Uterus (tissue), 4 donors: ENCODE results near the gene KIRREL3. TPM values are rescaled to one million over a fixed set of nuclear protein-coding genes. Genes with fewer than 3 reads are reported as not detected.

Experiments used
- DNase-seq, 2 donors: peaks; one replicate each; pipeline ENCODE4 v3.0.0-alpha.2; 2019 to 2020
- H3K27ac ChIP-seq, 2 donors: fragments of 200-600 bp; sonication (generic); 1 replicate in 1 of 2; 2 replicates in 1 of 2; pipeline ENCODE4 v1.5.1; 2016 to 2018
- H3K27me3 ChIP-seq, 2 donors: fragments of 200-600 bp; sonication (generic); one replicate each; pipeline ENCODE4 v1.5.1; 2018 to 2019; ENCODE audit warnings: control low read depth in 1 of 2
- H3K36me3 ChIP-seq, 2 donors: fragments of 200-600 bp; sonication (generic); one replicate each; pipeline ENCODE4 v1.5.1; 2019; ENCODE audit warnings: control low read depth in 1 of 2
- H3K4me1 ChIP-seq, 2 donors: fragments of 200-600 bp; sonication (generic); one replicate each; pipeline ENCODE4 v1.5.1; 2018 to 2019; ENCODE audit warnings: control low read depth in 1 of 2
- H3K4me3 ChIP-seq, 2 donors: fragments of 200-600 bp; sonication (generic); 1 replicate in 1 of 2; 2 replicates in 1 of 2; pipeline ENCODE4 v1.5.1; 2018 to 2019; ENCODE audit warnings: mild to moderate bottlenecking in 1 of 2
- H3K9me3 ChIP-seq, 2 donors: fragments of 200-600 bp; sonication (generic); one replicate each; pipeline ENCODE4 v1.5.1; 2019; ENCODE audit warnings: control low read depth in 1 of 2
- POLR2A ChIP-seq, 2 donors: fragments of 450-650 bp; IDR thresholded peaks; one replicate each; pipeline ENCODE4 v1.6.1; 2016; ENCODE audit warnings: antibody characterized with exemption in 2 of 2, mild to moderate bottlenecking in 1 of 2, moderate library complexity in 1 of 2
- intact Hi-C: fragments of 100-400 bp; cut with DNase I; formaldehyde crosslinking; loops from one replicate; pipeline ENCODE4 v1.15.1; 2023; ENCODE audit warnings: low total_unique reads
- total RNA-seq, 4 donors: library from RNA; depleted of rRNA in 3 of 4; stranded (reverse); fragments of >200 nt in 3 of 4; gene quantifications; one replicate each; pipeline versions ENCODE4 v1.1.0 to v1.2.4, GENCODE V29; 2014 to 2023
- TF ChIP-seq, protein P1 (sequence below), 4 experiments: fragments of 200-600 bp in 2 of 4; fragments of 450-650 bp in 2 of 4; sonication (generic) in 2 of 4; IDR thresholded peaks; one replicate each; pipeline ENCODE4 v1.5.1; 2016 to 2019; ENCODE audit warnings: antibody characterized with exemption in 4 of 4, mild to moderate bottlenecking in 2 of 4, moderate library complexity in 1 of 4
- donor health status: DM: yes; HTN: yes; CAD: no.

KIRREL3 gene
- total RNA-seq, 4 donors from 2014 or later: 10.0 TPM; not detected in 3

DNA sequence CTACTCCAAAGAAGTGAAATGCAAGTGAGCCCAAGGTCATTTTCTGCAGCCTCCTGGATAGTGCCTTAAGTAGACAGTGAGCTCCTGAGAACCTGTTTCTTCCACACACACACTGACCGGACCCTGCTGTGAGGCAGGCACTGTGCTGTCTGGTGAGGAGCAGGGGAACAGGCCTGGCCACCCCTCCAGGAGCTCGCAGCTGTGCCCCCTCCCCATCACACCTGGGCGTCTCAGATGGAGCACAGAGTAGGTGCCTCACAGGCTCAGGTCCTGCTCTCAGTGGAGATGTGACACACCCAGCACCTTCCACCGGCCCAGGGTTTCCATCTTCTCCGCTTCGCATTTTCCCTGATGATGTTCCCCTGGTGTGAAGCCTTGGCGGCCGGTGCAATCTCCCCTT lies 470.2 kb downstream of the KIRREL3 start:
- TF ChIP-seq, protein P1, sequence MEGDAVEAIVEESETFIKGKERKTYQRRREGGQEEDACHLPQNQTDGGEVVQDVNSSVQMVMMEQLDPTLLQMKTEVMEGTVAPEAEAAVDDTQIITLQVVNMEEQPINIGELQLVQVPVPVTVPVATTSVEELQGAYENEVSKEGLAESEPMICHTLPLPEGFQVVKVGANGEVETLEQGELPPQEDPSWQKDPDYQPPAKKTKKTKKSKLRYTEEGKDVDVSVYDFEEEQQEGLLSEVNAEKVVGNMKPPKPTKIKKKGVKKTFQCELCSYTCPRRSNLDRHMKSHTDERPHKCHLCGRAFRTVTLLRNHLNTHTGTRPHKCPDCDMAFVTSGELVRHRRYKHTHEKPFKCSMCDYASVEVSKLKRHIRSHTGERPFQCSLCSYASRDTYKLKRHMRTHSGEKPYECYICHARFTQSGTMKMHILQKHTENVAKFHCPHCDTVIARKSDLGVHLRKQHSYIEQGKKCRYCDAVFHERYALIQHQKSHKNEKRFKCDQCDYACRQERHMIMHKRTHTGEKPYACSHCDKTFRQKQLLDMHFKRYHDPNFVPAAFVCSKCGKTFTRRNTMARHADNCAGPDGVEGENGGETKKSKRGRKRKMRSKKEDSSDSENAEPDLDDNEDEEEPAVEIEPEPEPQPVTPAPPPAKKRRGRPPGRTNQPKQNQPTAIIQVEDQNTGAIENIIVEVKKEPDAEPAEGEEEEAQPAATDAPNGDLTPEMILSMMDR (IDR thresholded peaks at IDR 0.05): no peak
- TF ChIP-seq POLR2A (IDR thresholded peaks at IDR 0.05): no peak
- intact Hi-C loops: no loop called here
- Histone ChIP-seq H3K9me3 (no peaks in the 10 kb centered on the region), H3K4me3 (no peak overlapping the region), H3K36me3 (no peaks in the 10 kb centered on the region), H3K27me3 (no peaks in the 10 kb centered on the region), H3K4me1 (no peaks in the 10 kb centered on the region), H3K27ac (no peak overlapping the region)
- no peak for DNase-seq

DNA sequence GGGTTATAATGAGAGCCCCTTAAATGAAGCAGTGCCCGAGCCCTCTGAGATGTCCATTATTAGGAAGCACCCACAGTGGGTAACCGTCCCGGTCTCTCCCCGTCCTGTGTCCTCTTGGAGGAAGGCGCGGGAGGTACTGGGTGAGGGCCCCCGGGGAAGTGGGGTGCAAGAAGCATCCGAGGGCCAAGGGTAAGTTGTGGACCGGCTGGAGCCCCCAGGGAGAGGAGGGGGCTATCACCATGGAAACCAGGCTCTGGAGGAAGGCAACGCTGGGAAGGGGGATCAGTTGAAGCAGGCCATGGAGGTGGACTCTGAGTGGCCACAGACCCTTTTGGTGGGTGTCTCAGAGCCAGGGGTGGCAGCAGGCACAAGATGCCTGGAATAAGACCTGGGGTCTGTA lies 471.5 kb downstream of the KIRREL3 start:
- intact Hi-C loops: no loop called here
- H3K4me3 ChIP-seq: no peak overlapping the region
- no peaks in the 10 kb centered on the region for H3K27me3 ChIP-seq
- no peaks in the 10 kb centered on the region for H3K36me3 ChIP-seq
- H3K4me1 ChIP-seq: no peaks in the 10 kb centered on the region
- no peak for DNase-seq
- TF ChIP-seq POLR2A (IDR thresholded peaks at IDR 0.05): no peak
- TF ChIP-seq, protein P1 (IDR thresholded peaks at IDR 0.05): no peak
- no peaks in the 10 kb centered on the region for H3K9me3 ChIP-seq
- H3K27ac ChIP-seq: no peak overlapping the region

DNA sequence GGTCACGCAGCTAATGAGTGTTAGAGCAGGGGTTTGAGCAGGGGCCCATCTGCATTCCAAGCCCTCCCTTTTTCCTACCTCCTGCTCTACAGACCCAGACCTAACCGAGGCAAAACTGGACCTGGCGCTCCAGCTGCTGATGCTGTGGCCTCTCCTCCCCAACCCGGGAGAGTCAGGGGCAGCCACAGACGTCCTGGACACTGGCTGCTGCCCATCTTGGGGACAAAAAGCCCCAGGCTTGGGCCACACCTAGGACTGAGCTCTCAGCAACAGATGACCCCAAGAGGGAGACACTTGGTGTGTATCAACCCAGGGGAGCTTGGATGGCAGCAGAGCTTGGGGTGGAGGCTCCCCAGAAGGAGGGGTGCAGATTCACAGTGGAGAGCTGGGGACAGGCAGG lies 472.5 kb downstream of the KIRREL3 start:
- TF ChIP-seq, protein P1 (IDR thresholded peaks at IDR 0.05): no peak
- TF ChIP-seq POLR2A (IDR thresholded peaks at IDR 0.05): no peak
- no peaks in the 10 kb centered on the region for H3K4me1 ChIP-seq
- DNase-seq: no peak
- H3K27me3 ChIP-seq: no peaks in the 10 kb centered on the region
- H3K9me3 ChIP-seq: no peaks in the 10 kb centered on the region
- H3K4me3 ChIP-seq: no peak overlapping the region
- no peak overlapping the region for H3K27ac ChIP-seq
- no peaks in the 10 kb centered on the region for H3K36me3 ChIP-seq
- intact Hi-C loops: no loop called here

DNA sequence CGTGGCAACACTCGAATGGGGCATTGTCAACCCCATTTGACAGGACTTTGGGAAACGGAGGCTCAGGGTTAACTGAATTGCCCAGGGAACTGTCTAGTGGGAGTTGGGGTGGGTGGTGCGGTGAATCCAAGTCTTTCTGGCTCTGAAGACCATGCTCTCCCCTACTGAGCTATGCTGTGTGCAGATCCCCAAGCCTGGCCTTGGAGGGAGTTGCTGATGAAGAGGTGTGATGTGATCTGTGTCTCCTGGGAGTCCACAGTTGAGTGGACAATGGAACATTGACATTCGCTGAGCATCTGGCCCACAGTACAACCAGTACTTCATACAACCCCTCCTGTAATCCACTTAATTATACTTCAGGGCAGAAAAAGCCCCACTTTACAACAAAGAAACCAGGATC lies 472.9 kb downstream of the KIRREL3 start:
- intact Hi-C loops: no loop called here
- Histone ChIP-seq H3K36me3 (no peaks in the 10 kb centered on the region), H3K27ac (no peak overlapping the region), H3K4me1 (no peaks in the 10 kb centered on the region), H3K27me3 (no peaks in the 10 kb centered on the region), H3K9me3 (no peaks in the 10 kb centered on the region), H3K4me3 (no peak overlapping the region)
- TF ChIP-seq, protein P1 (IDR thresholded peaks at IDR 0.05): no peak
- no peak for TF ChIP-seq POLR2A (IDR thresholded peaks at IDR 0.05)
- no peak for DNase-seq

DNA sequence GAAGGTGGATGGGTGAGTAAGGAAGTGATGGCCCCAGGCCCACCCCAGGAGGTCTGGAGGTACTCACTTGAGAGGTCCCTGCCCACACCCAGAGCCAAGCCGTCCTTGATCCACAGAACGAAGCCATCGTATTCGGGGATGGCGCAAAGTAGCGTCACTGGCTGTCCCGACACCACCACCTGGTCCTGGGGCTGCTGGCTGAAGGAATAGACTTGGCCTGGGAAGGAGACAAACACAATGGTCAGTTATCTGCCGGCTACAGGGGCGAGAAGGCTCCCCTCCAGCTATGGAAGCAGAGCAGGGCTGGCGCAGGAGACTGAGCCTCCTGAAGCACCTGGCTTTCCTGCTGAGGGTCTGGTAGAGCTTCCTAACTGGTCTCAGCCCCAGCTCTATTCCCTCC lies 474.1 kb downstream of the KIRREL3 start:
- no peak overlapping the region for H3K27ac ChIP-seq
- H3K9me3 ChIP-seq: no peaks in the 10 kb centered on the region
- intact Hi-C loops: no loop called here
- H3K4me3 ChIP-seq: no peak overlapping the region
- no peaks in the 10 kb centered on the region for H3K36me3 ChIP-seq
- no peaks in the 10 kb centered on the region for H3K27me3 ChIP-seq
- no peak for DNase-seq
- no peak for TF ChIP-seq POLR2A (IDR thresholded peaks at IDR 0.05)
- TF ChIP-seq, protein P1 (IDR thresholded peaks at IDR 0.05): no peak
- no peaks in the 10 kb centered on the region for H3K4me1 ChIP-seq
